GM15510 (cell line): ENCODE measurements around the gene PCDHGA4.

Experiments used
- POLR2A ChIP-seq: IDR thresholded peaks from 3 replicates; pipeline ENCODE4 v1.6.1; 2011; ENCODE audit warnings: borderline replicate concordance; ENCODE audit not compliant: insufficient read length; ENCODE audit errors: extremely low read depth

The PCDHGA4 gene

GRCh38 chr5:141354900-141355469 lies at the start of gene PCDHGA4:
Gene PCDHGA4, plus strand, starts transcription at chr5:141355021. Its CDS starts 87 bp downstream, at chr5:141355108.
- TF ChIP-seq POLR2A, result no peak

- TF ChIP-seq POLR2A, result no peak
Observed at GRCh38 chr5:141306630-141307029, 48.2 kb upstream of the PCDHGA4 start.

GRCh38 chr5:141313711-141314110 lies 41.1 kb upstream of the PCDHGA4 start:
- TF ChIP-seq POLR2A, result no peak

GRCh38 chr5:141319202-141319601 lies 35.6 kb upstream of the PCDHGA4 start:
- no peak for TF ChIP-seq POLR2A

- no peak for TF ChIP-seq POLR2A
Observed at GRCh38 chr5:141319699-141320098, 35.1 kb upstream of the PCDHGA4 start.

- TF ChIP-seq POLR2A, result peak; percentile 97
Observed at GRCh38 chr5:141320225-141321169, 34.3 kb upstream of the PCDHGA4 start, which contains the start of gene TAF7. Gene TAF7, minus strand, starts transcription at chr5:141320784. Its CDS starts 740 bp downstream, at chr5:141320044.

- TF ChIP-seq POLR2A, result no peak
Observed at GRCh38 chr5:141322261-141322660, 32.6 kb upstream of the PCDHGA4 start.

GRCh38 chr5:141326088-141326854 lies 28.6 kb upstream of the PCDHGA4 start:
- TF ChIP-seq POLR2A, result no peak

GRCh38 chr5:141328231-141328630 lies 26.6 kb upstream of the PCDHGA4 start:
- no peak for TF ChIP-seq POLR2A

GRCh38 chr5:141330299-141331080 lies 24.3 kb upstream of the PCDHGA4 start, which contains the start of gene PCDHGA1:
Gene PCDHGA1, plus strand, starts transcription at chr5:141330514.
- TF ChIP-seq POLR2A, result no peak

GRCh38 chr5:141338538-141339306 lies 16.1 kb upstream of the PCDHGA4 start, which contains the start of gene PCDHGA2:
Gene PCDHGA2, plus strand, starts transcription at chr5:141338760.
- no peak for TF ChIP-seq POLR2A

- TF ChIP-seq POLR2A, result no peak
Observed at GRCh38 chr5:141342773-141343172, 12.0 kb upstream of the PCDHGA4 start.

GRCh38 chr5:141343242-141343952 lies 11.4 kb upstream of the PCDHGA4 start, which contains the start of gene PCDHGA3:
Gene PCDHGA3, plus strand, starts transcription at chr5:141343829. Its CDS starts 205 bp downstream, at chr5:141344034.
- TF ChIP-seq POLR2A, result no peak

- no peak for TF ChIP-seq POLR2A
Observed at GRCh38 chr5:141343953-141344463, 10.8 kb upstream of the PCDHGA4 start.
